Measurements from ENCODE around the gene ZFYVE27.

Gene ZFYVE27

GRCh38 chr10:97705006-97705670, 31.8 kb upstream of the ZFYVE27 start:
- Histone ChIP-seq H3K4me3 (ENCODE audit: low read depth, low read length) (no peak overlapping the region), H3K36me3 (ENCODE audit: control insufficient read depth in 2 of 2, insufficient read depth in 1 of 2, low read length in 2 of 2) (no peaks in the 10 kb centered on the region), H3K4me1 (ENCODE audit: control insufficient read depth, insufficient read depth, low read length) (no peaks in the 10 kb centered on the region), H3K9me3 (ENCODE audit: control insufficient read depth, insufficient read depth, low read depth, low read length) (no peaks in the 10 kb centered on the region), H3K27ac (ENCODE audit: extremely low read depth, low read depth, low read length) (no peak overlapping the region)
- TF ChIP-seq ZNF416 (tag by site-specific recombination; IDR thresholded peaks at IDR 0.05) (peak; percentile 93), ZBTB8A (tag by site-specific recombination; IDR thresholded peaks at IDR 0.05) (no peak)
- ChIA-PET POLR2A (interaction anchor here (0.9 kb wide), 1 partner anchor 8 kb away, joined by 3 read pairs; the partner anchor contains the start of gene MARVELD1), CTCF (interaction anchor here (0.6 to 20.4 kb wide), 9 partner anchors 8 to 341 kb away, joined by 3 to 487 read pairs (median 6); partner anchors contain the start of genes AVPI1, MARVELD1 and ZFYVE27)

- TF ChIP-seq ZIC2 (tag by site-specific recombination; IDR thresholded peaks at IDR 0.05) (peak; percentile 32; the same call in 1 of the 2 replicates), BCL11B (tag by site-specific recombination; IDR thresholded peaks at IDR 0.05; ENCODE audit: low read depth) (no peak), GLIS1 (tag by site-specific recombination; IDR thresholded peaks at IDR 0.05) (peak; percentile 69; the same call in 1 of the 2 replicates), OSR2 (tag by site-specific recombination; IDR thresholded peaks at IDR 0.05) (peak; percentile 40; the same call in 1 of the 2 replicates), ZNF518A (tag by site-specific recombination; conservative IDR thresholded peaks at IDR 0.05; ENCODE audit: low read depth) (no peak)
- ChIA-PET CTCF (interaction anchor here (1.4 to 20.4 kb wide), 3 partner anchors 22 to 31 kb away, joined by 7 to 487 read pairs (median 67); partner anchors contain the start of gene ZFYVE27), POLR2A (no interaction called here)
- no peak overlapping the region for H3K4me3 ChIP-seq (ENCODE audit: low read depth, low read length)
- H3K36me3 ChIP-seq (ENCODE audit: control insufficient read depth in 2 of 2, insufficient read depth in 1 of 2, low read length in 2 of 2) = no peaks in the 10 kb centered on the region
- H3K27ac ChIP-seq (ENCODE audit: extremely low read depth, low read depth, low read length) = no peak overlapping the region
- no peaks in the 10 kb centered on the region for H3K9me3 ChIP-seq (ENCODE audit: control insufficient read depth, insufficient read depth, low read depth, low read length)
- H3K4me1 ChIP-seq (ENCODE audit: control insufficient read depth, insufficient read depth, low read length) = no peaks in the 10 kb centered on the region
Measured at GRCh38 chr10:97707134-97707861, 29.6 kb upstream of the ZFYVE27 start.

GRCh38 chr10:97708167-97708566, 28.8 kb upstream of the ZFYVE27 start:
- H3K4me1 ChIP-seq (ENCODE audit: control insufficient read depth, insufficient read depth, low read length) = no peaks in the 10 kb centered on the region
- POLR2A ChIA-PET = interaction anchor here (1.1 kb wide), 1 partner anchor 21 kb away, joined by 3 read pairs; the partner anchor contains the start of gene AVPI1
- H3K4me3 ChIP-seq (ENCODE audit: low read depth, low read length) = no peak overlapping the region
- no peaks in the 10 kb centered on the region for H3K36me3 ChIP-seq (ENCODE audit: control insufficient read depth in 2 of 2, insufficient read depth in 1 of 2, low read length in 2 of 2)
- H3K27ac ChIP-seq (ENCODE audit: extremely low read depth, low read depth, low read length) = no peak overlapping the region
- CTCF ChIA-PET = interaction anchor here (0.6 to 20.4 kb wide), 10 partner anchors 11 to 132 kb away, joined by 3 to 487 read pairs (median 6); partner anchors contain the start of genes AVPI1 and ZFYVE27
- no peaks in the 10 kb centered on the region for H3K9me3 ChIP-seq (ENCODE audit: control insufficient read depth, insufficient read depth, low read depth, low read length)
- TF ChIP-seq INSM2 (tag by site-specific recombination; IDR thresholded peaks at IDR 0.05) (no peak), ZNF558 (tag by site-specific recombination; IDR thresholded peaks at IDR 0.05) (no peak), ZNF768 (tag by site-specific recombination; IDR thresholded peaks at IDR 0.05) (no peak), PRDM2 (tag by site-specific recombination; IDR thresholded peaks at IDR 0.05; ENCODE audit: borderline replicate concordance) (no peak), ELK4 (IDR thresholded peaks at IDR 0.05; ENCODE audit: borderline replicate concordance, low read depth, low read length) (no peak), ZEB2 (tag by site-specific recombination; IDR thresholded peaks at IDR 0.05) (no peak), ZNF184 (tag by site-specific recombination; IDR thresholded peaks at IDR 0.05) (no peak), ZNF521 (tag by site-specific recombination; IDR thresholded peaks at IDR 0.05) (no peak)

Data from HEK293 (cell line).